Measurements from ENCODE around the gene KRT4.

The KRT4 gene

DNA sequence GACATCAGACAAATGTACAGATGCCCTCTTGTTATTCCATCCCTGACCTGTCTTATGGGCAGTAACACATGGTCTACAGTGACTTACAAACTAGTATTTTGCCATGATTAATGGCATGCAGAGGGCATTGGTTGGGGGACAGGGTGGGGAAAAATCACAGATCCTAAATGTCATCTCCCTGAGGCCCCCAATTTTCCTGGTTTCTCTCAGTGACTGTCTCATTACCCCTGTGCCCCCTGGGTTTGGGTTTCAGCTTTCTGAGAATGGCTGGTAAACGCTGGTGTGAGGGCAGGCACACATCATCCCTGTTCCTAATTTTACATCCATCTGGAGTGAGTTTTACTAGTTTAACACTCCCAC, 46.9 kb downstream of the KRT4 start:
- Histone ChIP-seq H3K4me1 (ENCODE audit: control insufficient read depth, low read length) (no peaks in the 10 kb centered on the region), H3K9me2 (replicated peaks; ENCODE audit: control insufficient read depth, low read length) (no peaks in the 10 kb centered on the region), H3K27me3 (ENCODE audit: control insufficient read depth, low read length) (no peaks in the 10 kb centered on the region), H3K27ac (ENCODE audit: low read depth, low read length) (no peak overlapping the region), H3F3A (ENCODE audit: control insufficient read depth, insufficient read depth) (no peaks in the 10 kb centered on the region), H4K20me1 (ENCODE audit: control insufficient read depth, insufficient read depth, low read depth, low read length) (no peaks in the 10 kb centered on the region), H3K4me2 (ENCODE audit: low read length) (no peak overlapping the region), H3K4me3 (ENCODE audit: low read length) (no peak overlapping the region), H3K9me3 (ENCODE audit: control insufficient read depth, insufficient read depth, low read length) (peaks cover 1% of the 10 kb centered on the region; the same call in 1 of the 2 replicates), H3K36me3 (ENCODE audit: control insufficient read depth, low read length) (no peaks in the 10 kb centered on the region), H3K79me2 (ENCODE audit: control insufficient read depth, low read length) (no peaks in the 10 kb centered on the region)
- TF ChIP-seq, protein P1, sequence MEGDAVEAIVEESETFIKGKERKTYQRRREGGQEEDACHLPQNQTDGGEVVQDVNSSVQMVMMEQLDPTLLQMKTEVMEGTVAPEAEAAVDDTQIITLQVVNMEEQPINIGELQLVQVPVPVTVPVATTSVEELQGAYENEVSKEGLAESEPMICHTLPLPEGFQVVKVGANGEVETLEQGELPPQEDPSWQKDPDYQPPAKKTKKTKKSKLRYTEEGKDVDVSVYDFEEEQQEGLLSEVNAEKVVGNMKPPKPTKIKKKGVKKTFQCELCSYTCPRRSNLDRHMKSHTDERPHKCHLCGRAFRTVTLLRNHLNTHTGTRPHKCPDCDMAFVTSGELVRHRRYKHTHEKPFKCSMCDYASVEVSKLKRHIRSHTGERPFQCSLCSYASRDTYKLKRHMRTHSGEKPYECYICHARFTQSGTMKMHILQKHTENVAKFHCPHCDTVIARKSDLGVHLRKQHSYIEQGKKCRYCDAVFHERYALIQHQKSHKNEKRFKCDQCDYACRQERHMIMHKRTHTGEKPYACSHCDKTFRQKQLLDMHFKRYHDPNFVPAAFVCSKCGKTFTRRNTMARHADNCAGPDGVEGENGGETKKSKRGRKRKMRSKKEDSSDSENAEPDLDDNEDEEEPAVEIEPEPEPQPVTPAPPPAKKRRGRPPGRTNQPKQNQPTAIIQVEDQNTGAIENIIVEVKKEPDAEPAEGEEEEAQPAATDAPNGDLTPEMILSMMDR (IDR thresholded peaks at IDR 0.05; ENCODE audit: low read depth, low read length, poor library complexity, severe bottlenecking) = no peak
- no peak for TF ChIP-seq EZH2phosphoT487 (IDR thresholded peaks at IDR 0.05; ENCODE audit: borderline replicate concordance, low read length)

DNA sequence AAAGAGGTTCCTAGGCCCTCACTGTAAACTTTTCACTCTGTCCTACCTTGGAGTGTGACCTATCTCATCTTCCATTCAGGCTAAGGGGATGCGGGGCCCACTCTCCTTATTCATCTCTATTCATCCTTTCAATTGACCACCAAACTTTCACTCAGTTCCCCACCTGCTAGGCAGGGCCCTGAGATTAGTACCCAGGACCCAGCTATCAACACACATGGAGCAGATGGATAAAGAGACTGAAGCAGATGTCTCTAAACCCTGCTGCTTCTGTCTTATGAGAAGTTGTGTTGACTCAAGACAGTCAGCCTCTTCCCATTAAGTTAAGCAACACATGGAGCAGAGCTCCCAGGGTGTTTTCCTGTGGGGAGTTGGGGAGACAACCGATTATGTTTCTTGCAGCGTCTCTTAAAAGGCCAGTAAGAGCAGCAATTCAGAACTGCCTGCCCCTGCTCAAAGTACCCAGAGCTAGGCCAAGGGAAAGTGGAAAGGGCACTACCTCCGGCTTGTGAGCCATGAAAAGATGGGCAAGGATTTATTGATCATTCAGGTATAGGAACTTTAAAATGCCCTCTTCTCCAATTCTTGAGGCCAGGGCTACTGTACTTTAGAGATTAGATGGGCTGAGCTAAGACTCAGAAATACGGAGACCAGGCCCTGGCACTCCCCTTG, 47.4 kb downstream of the KRT4 start:
- Histone ChIP-seq H3K27me3 (ENCODE audit: control insufficient read depth, low read length) (no peaks in the 10 kb centered on the region), H3K4me2 (ENCODE audit: low read length) (no peak overlapping the region), H3K9me2 (replicated peaks; ENCODE audit: control insufficient read depth, low read length) (no peaks in the 10 kb centered on the region), H3F3A (ENCODE audit: control insufficient read depth, insufficient read depth) (no peaks in the 10 kb centered on the region), H3K4me3 (ENCODE audit: low read length) (no peak overlapping the region), H3K36me3 (ENCODE audit: control insufficient read depth, low read length) (no peaks in the 10 kb centered on the region), H4K20me1 (ENCODE audit: control insufficient read depth, insufficient read depth, low read depth, low read length) (no peaks in the 10 kb centered on the region), H3K27ac (ENCODE audit: low read depth, low read length) (no peak overlapping the region), H3K9me3 (ENCODE audit: control insufficient read depth, insufficient read depth, low read length) (peaks cover 3% of the 10 kb centered on the region; the same call in 1 of the 2 replicates), H3K4me1 (ENCODE audit: control insufficient read depth, low read length) (no peaks in the 10 kb centered on the region), H3K79me2 (ENCODE audit: control insufficient read depth, low read length) (no peaks in the 10 kb centered on the region)
- TF ChIP-seq EZH2phosphoT487 (IDR thresholded peaks at IDR 0.05; ENCODE audit: borderline replicate concordance, low read length) = no peak
- TF ChIP-seq, protein P1 (IDR thresholded peaks at IDR 0.05; ENCODE audit: low read depth, low read length, poor library complexity, severe bottlenecking) = no peak

DNA sequence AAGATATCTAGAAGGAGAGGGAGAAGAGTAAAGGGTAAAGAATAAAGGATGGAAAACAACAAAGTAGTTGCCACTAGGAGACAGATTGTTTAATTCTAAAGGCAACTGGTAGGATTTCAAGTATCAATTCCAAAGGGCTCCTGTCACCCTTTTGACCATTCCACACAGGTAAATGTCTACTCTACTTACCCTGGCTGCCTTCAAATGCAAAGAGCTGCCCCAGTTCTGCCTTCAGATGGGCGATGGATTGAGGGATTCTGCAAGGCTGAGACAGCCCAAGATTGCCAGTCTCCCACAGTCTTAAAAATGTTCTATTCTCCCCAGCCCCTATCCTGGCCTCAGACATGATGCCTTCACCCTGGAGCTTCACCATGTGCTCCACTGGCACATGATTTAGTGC, 48.2 kb downstream of the KRT4 start:
- Histone ChIP-seq H3K27me3 (ENCODE audit: control insufficient read depth, low read length) (no peaks in the 10 kb centered on the region), H3K36me3 (ENCODE audit: control insufficient read depth, low read length) (no peaks in the 10 kb centered on the region), H3K27ac (ENCODE audit: low read depth, low read length) (no peak overlapping the region), H3K79me2 (ENCODE audit: control insufficient read depth, low read length) (no peaks in the 10 kb centered on the region), H3K4me1 (ENCODE audit: control insufficient read depth, low read length) (no peaks in the 10 kb centered on the region), H3K9me2 (replicated peaks; ENCODE audit: control insufficient read depth, low read length) (no peaks in the 10 kb centered on the region), H3F3A (ENCODE audit: control insufficient read depth, insufficient read depth) (no peaks in the 10 kb centered on the region), H4K20me1 (ENCODE audit: control insufficient read depth, insufficient read depth, low read depth, low read length) (no peaks in the 10 kb centered on the region), H3K4me2 (ENCODE audit: low read length) (no peak overlapping the region), H3K4me3 (ENCODE audit: low read length) (no peak overlapping the region), H3K9me3 (ENCODE audit: control insufficient read depth, insufficient read depth, low read length) (peaks cover 3% of the 10 kb centered on the region; the same call in 1 of the 2 replicates)
- TF ChIP-seq, protein P1 (IDR thresholded peaks at IDR 0.05; ENCODE audit: low read depth, low read length, poor library complexity, severe bottlenecking) = no peak
- TF ChIP-seq EZH2phosphoT487 (IDR thresholded peaks at IDR 0.05; ENCODE audit: borderline replicate concordance, low read length) = no peak
